Hematopoietic multipotent progenitor cell treated with erythropoietin and hydrocortisone succinate and interleukin-3 and kit ligand, for 6 days (in vitro differentiated cells): ENCODE results near the gene CHIT1.

Experiments used
- DNase-seq: peaks from one replicate; pipeline ENCODE4 v3.0.0-alpha.2; 2015

The CHIT1 gene

DNA sequence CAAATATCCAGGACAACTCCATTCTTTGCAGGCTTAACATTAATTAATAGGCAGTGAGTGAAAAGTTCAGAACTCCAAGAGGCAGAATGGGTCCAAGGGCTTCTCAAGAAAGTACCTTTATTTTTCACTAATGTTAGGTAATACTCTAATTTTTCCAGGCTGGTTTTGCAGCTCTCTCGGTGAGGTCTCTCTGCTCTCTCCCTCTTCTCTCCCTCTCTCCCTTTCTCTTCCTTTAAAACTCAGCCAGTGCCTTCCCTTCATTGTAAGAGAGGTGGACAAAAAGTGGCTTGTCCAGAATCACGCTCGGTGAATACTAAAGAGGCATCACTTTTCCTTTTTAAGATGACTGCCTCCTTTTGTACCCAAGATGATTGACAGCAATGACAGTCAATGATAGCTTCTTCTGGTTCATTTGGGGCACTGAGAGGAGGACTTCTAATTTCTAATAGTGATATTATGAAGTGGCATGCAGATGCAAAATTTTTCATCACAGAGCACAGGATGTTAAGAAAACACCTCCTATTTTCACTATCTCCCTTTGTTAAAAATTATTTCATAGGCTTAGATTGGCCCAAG, 41.7 kb downstream of the CHIT1 start:
- no peak for DNase-seq

DNA sequence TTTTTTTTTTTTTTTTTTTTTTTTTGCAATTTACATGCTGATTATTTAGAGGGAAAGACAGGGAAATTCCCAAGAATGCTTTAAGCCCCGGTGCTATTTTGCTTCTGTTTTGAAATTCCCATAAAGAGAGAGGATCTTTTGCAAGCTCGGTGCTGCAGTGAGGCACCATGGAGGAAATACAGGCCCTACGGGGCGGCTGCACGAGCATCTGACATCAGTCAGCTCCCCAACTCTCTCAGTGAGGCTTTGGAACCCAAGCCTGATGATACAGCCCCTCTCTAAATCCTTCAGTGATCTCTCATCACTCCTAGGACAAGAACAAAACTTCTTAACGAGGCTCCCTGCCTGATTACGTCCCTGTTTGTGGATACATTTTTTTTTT, 42.2 kb downstream of the CHIT1 start:
- DNase-seq: no peak

DNA sequence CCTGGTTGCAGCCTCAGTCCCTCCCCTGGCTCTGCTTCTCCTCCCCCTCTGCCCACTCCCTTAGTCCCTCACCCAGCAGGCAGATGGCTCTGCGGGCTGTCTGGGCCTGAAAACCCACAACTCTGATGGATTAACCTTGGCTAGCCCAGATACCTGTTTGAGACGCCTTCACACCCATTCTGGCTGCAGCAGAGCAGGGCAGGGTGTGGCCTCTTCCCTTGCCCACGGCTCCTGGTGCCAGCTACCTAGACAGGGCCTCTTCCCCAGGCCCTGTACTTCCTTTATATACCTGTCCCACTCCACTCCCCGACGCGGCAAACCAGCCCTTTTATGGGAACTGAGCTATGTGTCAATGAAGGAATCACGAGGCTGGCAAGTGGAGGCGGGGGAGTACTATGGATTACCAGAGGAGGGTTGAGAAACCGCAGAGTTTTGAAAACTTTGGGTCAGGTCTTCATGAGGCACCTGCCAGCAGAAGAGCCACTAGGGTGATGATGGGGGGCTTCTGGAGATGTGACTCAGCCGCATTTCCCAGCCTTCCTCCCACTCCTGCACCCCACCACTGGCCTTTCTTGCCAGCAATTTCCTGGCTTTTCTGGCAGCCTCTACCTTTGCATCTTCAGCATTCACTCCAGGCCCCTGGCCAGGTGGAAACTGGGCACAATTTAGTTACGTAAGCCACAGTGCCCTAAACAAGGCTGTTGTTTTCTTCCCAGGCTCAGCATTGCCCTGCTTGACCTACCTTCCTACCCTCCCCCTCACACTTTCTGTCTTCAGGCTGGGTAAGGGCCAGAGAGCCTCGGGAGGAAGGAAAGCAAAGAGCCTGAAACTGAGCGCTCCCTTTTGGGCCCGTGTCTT, 42.8 kb downstream of the CHIT1 start, which contains the start of gene CHI3L1:
Gene CHI3L1, minus strand, starts transcription at position 259 of the 858 bp plus-strand sequence. Its CDS starts 81 bp downstream, at position 178.
- no peak for DNase-seq

DNA sequence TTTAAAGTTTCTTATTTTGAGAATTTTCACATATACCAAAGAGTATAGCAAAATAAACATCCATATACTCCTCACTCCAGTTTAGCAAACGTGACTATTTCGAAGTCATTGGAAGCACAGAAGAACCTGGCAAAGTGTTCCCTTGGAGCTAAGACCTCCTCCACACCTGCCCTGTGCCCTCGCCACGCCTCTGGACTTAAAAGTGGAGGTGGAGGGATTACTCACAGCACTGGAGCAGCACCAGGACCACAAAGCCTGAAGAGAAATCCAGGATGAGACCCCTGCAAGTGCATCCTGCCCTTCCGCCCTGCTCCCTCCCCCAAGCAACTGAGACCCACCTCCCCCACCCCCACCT, 43.4 kb downstream of the CHIT1 start:
- no peak for DNase-seq

DNA sequence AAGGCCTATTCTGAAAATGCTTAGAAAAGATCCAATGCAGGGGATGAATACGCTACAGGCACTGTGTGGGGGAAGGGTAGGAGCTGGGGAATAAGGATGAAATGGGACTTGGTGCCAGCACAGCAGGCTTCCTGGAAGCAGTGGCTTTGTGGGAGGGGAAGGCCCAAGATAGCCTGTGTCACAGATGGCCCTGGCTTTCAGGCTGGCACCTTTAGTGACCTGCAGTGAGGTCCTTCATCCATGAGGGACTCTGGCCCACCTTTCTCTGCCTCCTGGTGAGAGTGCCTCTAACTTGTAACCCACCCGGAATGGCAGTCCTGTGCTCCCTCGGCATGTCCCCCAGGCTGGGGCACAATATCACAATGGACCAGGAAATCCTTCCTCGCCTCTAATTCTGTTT, 43.9 kb downstream of the CHIT1 start:
- DNase-seq: no peak

DNA sequence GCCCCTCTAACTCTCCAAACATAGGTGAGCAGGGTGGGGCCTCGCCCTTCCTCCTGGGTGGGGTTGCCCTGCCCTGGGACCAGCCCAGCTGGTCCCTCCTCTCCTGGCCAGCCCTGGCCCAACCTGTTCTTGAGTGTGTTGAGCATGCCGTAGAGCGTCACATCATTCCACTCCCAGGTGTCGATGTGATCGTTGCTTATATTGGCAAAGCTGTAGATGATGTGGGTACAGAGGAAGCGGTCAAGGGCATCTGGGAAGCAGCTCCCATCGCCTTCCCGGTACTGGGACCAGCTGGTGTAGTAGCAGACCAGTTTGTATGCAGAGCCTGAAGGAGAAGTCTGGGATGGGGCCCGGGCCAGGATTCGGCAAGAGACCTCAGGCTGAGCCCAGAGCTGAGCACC, 44.4 kb downstream of the CHIT1 start:
- no peak for DNase-seq

DNA sequence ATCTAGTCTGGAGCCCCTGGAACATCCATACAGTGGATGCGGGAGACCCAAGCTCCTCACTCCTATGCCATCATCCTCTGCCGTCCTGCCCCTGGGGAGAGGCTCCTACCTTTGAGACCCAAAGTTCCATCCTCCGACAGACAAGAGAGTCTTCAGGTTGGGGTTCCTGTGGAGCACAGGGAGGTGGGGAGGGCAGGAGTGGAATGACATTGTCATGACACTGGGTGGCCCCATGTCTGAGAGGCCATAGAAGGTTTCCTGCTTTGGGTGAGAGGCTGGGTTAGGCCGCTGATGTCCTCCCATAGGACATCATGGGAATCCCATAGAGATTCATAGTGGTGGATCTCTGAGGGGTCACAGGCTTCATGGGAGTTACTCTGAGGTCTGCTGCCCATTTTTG, 45.0 kb downstream of the CHIT1 start:
- DNase-seq: no peak

DNA sequence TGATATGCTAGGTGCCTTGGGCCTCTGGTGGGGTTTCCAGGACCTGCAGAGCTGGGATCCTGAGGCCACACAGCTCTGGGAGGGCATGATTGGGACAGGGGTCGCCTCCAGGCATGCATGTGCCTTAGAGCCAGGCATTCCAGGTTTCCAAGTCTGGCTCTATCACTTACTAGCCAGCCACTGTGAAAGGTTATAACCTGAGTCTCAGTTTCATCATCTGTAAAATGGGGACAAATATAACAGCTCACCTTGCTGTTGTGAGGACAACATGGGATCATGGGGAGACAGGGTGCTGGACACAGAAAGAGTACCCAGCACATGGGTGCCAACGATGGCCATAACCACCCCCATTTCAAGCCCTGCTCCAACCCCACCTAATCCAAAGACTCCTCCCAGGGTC, 45.6 kb downstream of the CHIT1 start:
- no peak for DNase-seq

DNA sequence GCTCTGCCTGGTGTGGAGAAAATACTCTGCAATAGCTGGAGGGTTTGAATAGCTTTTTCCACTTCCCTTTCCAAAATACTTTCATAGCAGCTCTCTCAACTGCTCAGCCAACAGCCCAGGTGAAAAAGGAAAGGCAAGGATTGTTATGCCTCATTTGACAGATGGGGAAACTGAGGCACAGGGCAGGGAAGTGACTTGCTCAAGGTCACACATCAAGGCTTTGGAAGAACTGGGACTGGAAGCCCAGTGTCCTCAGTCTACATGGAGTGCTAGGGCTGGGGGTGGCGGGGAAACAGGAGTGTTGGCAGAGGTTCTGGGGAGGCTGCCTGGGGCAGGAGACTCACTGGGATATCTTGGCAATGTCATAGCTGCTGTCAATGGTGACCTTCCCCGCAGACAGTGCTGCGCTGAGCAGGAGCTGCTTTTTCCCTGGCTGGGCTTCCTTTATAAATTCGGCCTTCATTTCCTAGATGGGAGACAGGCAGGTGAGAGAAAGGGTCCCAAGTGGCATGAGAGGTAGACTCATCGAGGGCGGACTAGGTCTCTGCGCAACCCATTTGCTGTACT, 47.0 kb downstream of the CHIT1 start:
- DNase-seq: no peak

DNA sequence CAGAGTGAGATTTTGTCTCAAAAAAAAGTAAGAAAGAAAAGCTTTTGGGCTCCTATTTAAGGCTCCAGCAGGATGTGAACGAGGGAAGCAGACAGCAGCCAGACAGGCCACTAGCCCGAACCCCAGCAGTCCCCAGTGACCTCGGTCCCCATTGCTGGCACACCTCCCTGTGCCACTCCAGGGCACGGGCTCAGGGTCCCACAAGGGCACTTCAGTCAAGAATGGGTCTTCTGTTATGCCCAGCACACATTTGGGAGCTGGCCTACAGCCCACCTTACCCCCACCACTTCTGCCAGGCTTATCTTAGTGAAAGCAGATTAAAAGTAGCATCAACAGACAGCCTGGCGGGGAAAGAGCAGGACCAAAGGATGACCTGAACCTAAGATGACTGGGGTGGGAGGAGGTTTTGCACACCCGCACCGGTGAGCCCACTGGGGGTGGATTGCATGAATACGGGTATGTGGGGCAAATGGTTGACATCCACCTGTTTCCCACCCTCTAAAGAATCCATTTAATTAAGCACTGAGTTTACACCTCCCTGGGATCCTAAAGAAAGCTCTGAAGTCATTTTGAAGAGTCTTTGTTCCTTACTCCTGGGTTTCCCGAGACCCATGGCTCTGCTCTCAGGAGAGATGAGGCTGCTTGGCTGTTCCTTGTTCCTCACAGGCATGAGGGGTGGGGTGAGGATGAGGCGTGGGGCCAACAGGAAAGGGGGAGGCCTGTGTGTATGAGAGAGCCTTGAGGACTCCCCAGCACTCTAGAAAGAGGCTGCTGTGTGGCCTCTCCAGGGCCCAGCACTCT, 47.7 kb downstream of the CHIT1 start:
- DNase-seq: no peak

DNA sequence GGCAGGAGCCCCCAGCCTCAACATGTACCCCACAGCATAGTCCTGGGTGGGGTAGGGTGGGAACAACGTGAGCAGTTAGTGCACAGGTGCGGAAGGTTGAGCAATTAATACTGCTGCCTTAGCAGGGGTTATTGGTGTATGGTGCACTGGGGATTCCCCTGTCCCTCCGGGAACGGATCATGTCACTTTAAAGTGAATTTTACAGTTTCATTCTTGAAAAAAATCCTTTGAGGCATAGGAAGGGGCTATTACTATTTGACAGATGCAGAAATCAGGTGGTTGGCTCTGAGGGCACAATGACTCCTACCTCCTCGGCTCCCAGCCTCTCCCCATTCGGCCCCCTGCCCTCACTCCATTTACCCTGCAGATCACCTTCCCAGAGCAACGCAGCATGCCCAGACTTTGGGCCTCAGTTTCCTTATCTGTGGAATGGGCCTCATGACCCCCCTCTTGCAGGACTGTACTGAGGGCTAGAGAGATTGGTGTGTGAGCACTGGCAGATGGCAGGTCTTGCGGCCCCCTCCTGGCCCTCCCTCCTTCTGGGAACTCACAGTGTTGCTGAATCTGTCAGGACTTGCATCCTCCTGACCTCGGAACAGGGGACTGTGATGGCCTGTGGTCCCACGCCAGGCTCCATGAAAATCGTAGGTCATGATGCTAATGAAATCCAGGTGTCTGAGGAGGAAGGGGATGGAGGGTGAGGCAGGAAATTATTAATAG, 48.7 kb downstream of the CHIT1 start:
- no peak for DNase-seq

DNA sequence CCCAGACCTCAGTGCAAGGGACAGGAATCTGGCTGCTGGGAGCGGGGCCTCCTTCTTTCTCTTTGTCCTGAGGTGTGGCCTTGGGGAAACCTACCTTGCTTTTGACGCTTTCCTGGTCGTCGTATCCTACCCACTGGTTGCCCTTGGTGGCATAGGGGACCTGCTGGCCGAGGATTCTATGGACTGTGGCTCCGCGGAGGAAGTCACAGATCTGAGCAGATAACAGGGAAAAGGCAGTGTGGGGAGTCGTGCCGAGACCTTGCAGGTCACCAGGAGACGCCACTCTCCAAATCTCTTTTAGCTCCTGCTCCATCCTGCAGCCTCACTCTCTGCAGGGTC, 49.8 kb downstream of the CHIT1 start:
- DNase-seq: no peak

DNA sequence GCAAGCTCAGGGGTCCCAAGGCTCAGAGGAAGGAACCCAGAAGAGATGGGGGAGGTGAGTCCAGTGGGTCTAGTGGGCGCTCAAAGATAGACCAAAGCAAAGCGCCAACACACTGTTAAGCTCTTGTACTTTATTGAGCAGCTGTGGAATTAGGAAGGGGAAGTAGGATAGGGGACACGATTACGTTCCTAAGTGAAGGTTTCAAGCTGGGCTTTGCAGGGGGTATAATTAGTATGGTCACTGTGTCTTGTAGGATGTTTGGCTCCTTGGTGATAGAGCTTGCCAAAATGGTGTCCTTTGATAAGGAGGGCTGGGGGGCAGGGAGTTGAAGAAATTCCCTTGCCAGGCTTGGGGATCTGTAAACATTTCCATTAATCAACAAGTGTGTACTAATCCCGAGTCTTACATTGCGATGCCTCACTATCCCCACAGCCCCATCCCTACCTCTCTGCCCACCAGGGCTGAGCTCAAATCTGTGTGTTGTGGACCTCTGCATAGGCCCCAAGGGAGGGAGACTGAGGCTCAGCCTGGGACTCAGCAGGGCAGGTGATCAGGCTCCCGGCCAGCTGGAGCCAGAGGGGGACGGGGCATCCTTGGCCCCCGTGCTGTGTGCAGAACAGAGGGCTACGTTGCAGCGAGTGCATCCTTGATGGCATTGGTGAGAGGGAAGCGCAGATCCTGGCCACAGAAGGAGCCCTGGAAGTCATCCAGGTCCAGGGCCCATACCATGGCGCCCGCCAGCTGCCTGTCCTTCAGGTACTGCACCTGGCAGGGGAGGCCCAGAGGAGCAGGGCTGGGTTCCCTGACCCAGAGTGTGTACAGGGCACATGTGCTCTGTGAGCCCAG, 50.4 kb downstream of the CHIT1 start:
- no peak for DNase-seq

DNA sequence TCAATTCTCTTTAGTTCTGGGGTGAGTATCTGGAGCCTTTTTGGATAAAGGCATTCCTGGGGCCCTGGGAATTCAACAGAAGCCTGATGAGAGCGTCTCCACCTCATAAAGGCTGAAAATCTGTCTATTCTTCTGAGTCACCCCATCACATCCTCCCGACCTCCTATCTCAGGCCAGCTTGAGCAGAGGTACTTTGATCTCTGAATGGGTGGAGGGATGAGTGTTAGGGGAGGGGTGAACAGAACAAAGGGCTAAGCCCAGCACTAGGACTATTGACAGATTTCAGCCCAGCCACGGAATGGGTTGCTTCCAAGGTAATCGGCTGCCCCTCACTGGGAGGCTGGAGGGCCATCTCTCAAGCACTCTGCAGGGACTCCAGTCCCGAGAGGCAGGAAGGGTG, 51.4 kb downstream of the CHIT1 start:
- no peak for DNase-seq

DNA sequence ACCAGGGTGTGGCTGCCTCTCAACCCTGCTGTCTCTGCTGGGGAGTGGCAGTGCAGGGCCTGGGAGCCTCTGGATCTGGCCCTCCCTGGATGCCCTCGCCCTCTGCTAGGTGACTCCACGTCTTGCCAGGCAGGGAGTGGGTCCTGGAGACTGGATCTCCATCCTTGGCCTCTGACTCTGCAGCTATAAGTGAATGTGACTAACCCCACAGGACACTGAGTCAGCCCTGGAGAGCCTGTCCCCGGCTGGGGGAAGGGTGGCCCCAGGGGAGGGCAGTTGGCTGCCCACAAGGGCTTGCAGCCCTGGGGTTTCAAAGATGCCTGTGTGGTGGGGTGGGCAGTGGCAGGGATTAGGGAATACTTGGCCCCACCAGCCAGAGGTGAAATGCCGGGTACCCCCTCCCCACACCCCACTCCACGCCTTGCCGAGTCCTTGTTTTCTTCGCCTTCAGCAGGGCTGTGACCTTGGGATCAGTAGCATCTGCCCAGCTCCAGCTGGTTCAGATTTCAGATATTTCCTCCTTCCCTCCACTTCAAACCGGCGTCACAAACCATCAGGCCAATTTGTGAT, 51.9 kb downstream of the CHIT1 start:
- DNase-seq: no peak

DNA sequence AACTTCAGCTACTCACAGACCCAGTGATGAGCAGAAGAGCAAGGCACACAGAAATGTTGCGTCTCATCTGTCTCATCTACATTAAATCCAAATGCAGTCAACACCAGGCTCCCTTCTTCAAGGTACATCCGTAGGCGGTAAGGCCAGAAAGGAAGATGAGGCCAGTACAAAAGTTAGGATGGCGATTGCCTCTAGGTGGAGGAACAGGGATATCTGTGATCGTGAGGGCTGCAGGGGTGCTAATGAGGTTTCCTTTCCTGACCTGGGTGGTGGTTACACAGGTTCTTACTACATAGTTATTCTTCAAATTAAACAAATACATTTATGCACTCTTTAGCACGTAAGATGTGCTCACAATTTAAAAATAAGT, 52.5 kb downstream of the CHIT1 start:
- no peak for DNase-seq

DNA sequence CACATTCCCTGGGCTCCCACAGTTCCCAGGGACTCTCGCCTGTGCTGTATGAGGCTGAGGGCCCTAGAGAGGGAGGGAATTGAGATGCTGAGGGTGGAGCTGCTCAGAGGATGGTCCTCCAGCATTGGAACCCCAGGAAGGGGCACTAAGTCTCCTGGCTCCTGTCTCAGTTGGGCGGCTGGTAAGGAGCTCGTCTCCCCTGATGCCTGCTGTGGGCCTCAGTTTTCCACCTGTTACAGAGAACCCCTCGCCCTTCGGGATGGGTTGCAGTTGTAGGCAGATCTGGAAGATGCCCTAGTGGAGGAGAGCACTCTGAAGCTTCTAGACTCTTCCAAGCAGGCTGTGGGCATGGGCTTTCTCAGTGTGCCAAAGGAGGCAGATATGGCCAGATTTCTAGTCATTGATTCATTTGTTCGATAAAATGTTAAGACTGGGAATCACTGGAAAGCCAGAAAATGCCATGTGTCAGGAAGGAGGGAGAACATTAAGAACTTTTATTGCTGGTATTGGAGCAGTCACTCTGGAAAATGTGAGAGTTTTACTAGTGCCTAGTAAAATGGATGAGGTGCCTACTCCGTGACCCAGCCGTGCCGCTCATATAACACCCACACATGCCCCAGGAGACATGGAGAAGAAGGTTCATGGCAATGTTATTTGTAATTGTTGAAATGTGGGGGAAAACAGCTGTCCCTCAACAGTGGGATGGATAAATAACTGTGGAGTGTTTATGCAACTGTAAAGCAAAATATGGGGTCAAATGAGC, 53.0 kb downstream of the CHIT1 start:
- no peak for DNase-seq

DNA sequence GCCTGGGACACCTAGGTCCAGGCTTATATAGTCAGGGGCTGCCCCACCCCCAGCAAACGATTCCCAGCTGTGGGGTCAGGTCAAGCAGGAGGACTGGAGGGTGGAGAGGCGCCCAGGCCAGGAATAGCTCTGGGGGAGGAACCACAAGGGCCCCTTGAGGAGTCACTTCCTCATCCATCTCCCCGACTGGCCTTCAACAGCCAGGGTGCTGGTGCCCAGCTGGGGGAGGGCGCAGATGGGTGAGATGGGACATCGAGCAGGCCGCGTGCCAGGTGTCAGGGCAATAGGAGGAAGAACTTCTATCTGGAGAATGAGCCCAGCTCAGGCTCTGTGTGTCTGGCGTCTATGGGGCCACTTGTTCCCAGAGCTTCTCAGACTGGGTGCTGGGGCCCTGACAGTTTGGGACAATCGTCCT, 53.6 kb downstream of the CHIT1 start:
- DNase-seq: no peak

DNA sequence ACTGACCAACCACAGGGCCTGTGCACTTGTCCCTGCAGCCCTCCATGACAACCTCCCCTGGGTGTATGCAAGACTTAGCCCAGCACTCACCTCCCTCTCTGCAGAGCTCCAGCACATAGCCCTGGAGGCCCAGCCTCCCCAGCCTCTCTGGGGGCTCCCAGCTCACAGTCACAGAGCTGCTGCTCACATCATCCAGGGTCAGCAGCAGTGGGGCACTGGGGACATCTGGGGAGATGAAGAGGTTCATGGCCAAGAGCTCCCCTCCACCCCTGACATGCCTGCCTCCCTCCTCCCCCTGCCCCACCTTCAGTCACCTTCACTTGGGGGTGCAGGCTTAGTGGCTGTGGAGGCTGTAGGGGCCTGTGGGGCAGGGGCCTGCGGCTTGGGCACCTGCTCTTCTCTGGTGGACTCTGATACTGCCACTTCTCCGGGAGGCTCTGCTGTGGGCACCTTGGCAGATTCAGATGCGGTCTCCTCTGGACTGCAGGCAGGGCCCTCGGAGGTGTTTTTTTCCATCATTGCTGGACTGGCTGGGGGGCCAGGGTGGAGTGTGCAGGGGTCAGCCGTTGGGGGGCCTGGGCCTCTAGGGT, 54.1 kb downstream of the CHIT1 start, which contains the start of gene MYBPH:
Gene MYBPH, minus strand, starts transcription at position 590 of the 590 bp plus-strand sequence. Its CDS starts 71 bp downstream, at position 519.
- no peak for DNase-seq

DNA sequence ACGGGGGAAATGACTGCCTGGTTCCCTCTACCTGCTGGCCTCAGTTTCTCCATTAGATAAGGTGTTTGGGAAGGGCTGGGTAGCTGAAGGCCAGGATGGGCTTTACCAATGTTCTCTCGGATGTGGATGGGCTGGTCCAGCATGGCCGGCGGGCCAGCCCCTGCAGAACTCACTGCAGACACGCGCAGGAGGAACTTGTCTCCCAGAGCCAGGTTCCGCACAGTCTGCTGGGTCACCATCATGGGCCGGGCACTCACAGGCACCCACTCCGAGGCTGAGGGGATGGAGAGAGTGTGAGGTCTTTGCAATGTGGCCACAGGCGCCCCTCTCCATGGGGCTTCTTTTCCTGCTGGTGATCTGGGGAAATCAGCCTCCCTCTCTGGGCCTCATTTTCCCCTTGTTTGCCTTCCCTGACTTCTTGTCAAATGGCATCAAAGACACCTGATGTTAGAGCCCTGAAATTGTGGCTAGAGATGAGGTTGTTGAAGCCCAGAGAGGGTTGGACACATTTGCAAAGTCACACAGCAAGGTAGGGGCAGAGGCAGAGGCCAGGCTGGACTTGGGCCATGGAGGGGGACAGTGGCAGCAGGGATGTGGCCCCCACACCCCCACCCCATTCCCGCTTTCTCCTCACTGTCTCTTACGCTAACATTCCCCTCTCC, 55.0 kb downstream of the CHIT1 start:
- no peak for DNase-seq
